PC-3 (cell line): ENCODE results near the gene CARHSP1. TPM values are rescaled to one million over a fixed set of nuclear protein-coding genes. Genes with fewer than 3 reads are reported as not detected.

ENCODE experiments used
- ATAC-seq: fragments of 200-7000 bp; cut with Tn5 transposase; 2 replicates; pipeline ENCODE4 v1.9.1; 2020; ENCODE audit warnings: mild to moderate bottlenecking, moderate library complexity
- BruUV-seq: library from RNA; stranded (reverse); fragments of 400-500 nt; replicated peaks from 2 replicates; lab custom pipeline; 2021; lab: Mats Ljungman, UMichigan
- CTCF ChIA-PET: fragments of 300-600 bp; sonication (Branson Sonifier 250); formaldehyde crosslinking; loops from one replicate; lab custom pipeline; 2022; ENCODE audit warnings: antibody characterized with exemption; lab: Charles Lee
- POLR2A ChIA-PET: fragments of 300-600 bp; sonication (Branson Sonifier 250); formaldehyde crosslinking; loops from one replicate; lab custom pipeline; 2022; ENCODE audit warnings: antibody characterized with exemption; ENCODE audit not compliant: unreplicated experiment; lab: Charles Lee
- DNase-seq: peaks from one replicate; pipeline ENCODE4 v3.0.0-alpha.2; 2015
- H2AFZ ChIP-seq: fragments of 300-600 bp; sonication (generic); 2 replicates; pipeline ENCODE4 v1.6.0; 2016; ENCODE audit warnings: antibody characterized with exemption, low read length
- H3F3A ChIP-seq: fragments of 300-600 bp; sonication (generic); one replicate; pipeline ENCODE4 v1.6.0; 2017; ENCODE audit warnings: antibody characterized with exemption, low read length, control low read depth, mild to moderate bottlenecking; ENCODE audit not compliant: unreplicated experiment
- H3K27ac ChIP-seq: fragments of 300-600 bp; sonication (generic); 2 replicates; pipeline ENCODE4 v1.5.1; 2016; ENCODE audit warnings: mild to moderate bottlenecking, low read length
- H3K27me3 ChIP-seq: fragments of 300-600 bp; sonication (generic); 2 replicates; pipeline ENCODE4 v1.6.1; 2016; ENCODE audit warnings: low read length, mixed read lengths
- H3K36me3 ChIP-seq: fragments of 300-600 bp; sonication (generic); 2 replicates; pipeline ENCODE4 v1.6.1; 2016; ENCODE audit warnings: low read depth, mixed run types, low read length, mixed read lengths
- H3K4me1 ChIP-seq: fragments of 300-600 bp; sonication (generic); 2 replicates; pipeline ENCODE4 v1.5.1; 2016; ENCODE audit warnings: low read length; ENCODE audit not compliant: insufficient read depth
- H3K4me2 ChIP-seq: fragments of 300-600 bp; sonication (generic); 2 replicates; pipeline ENCODE4 v1.6.0; 2016; ENCODE audit warnings: low read length
- H3K4me3 ChIP-seq: fragments of 300-600 bp; sonication (generic); 2 replicates; pipeline ENCODE4 v1.5.1; 2016; ENCODE audit warnings: mild to moderate bottlenecking, low read length, mixed read lengths
- H3K79me2 ChIP-seq: fragments of 300-600 bp; sonication (generic); 2 replicates; pipeline ENCODE4 v1.6.1; 2017; ENCODE audit warnings: low read length, mixed read lengths
- H3K9ac ChIP-seq: fragments of 300-600 bp; sonication (generic); 2 replicates; pipeline ENCODE4 v1.6.0; 2016; ENCODE audit warnings: mild to moderate bottlenecking, low read length
- H3K9me2 ChIP-seq: fragments of 300-600 bp; sonication (generic); replicated peaks from 2 replicates; pipeline ENCODE4 v1.6.1; 2016; ENCODE audit warnings: mixed run types, low read length, mixed read lengths
- H3K9me3 ChIP-seq: fragments of 300-600 bp; sonication (generic); 2 replicates; pipeline ENCODE4 v1.6.1; 2016; ENCODE audit warnings: low read length, mixed read lengths
- H4K20me1 ChIP-seq: fragments of 300-600 bp; sonication (generic); 2 replicates; pipeline ENCODE4 v1.6.1; 2016; ENCODE audit warnings: low read length, mixed read lengths
- EZH2 ChIP-seq: fragments of 300-600 bp; sonication (generic); IDR thresholded peaks from one replicate; pipeline ENCODE4 v1.6.1; 2017; ENCODE audit warnings: antibody characterized with exemption, mild to moderate bottlenecking, low read length; ENCODE audit not compliant: unreplicated experiment
- EZH2phosphoT487 ChIP-seq: fragments of 300-600 bp; sonication (generic); IDR thresholded peaks from 2 replicates; pipeline ENCODE4 v1.6.1; 2018; ENCODE audit warnings: mild to moderate bottlenecking, antibody characterized with exemption, low read length, borderline replicate concordance
- intact Hi-C: fragments of 100-400 bp; cut with micrococcal nuclease; formaldehyde crosslinking; loops from 2 replicates; pipeline ENCODE4 v1.9.0; 2023
- total RNA-seq: library from RNA; depleted of rRNA; stranded (reverse); fragments of >200 nt; gene quantifications from 2 replicates; pipeline ENCODE4 v1.2.3, GENCODE V29; 2014
- TF ChIP-seq, protein P1 (sequence below): fragments of 300-600 bp; sonication (generic); conservative IDR thresholded peaks from 2 replicates; pipeline ENCODE4 v1.5.1; 2017; ENCODE audit warnings: antibody characterized with exemption, low read depth, mild to moderate bottlenecking, low read length

Gene CARHSP1
- total RNA-seq, 1 experiment from 2014 or later = 142 TPM

DNA sequence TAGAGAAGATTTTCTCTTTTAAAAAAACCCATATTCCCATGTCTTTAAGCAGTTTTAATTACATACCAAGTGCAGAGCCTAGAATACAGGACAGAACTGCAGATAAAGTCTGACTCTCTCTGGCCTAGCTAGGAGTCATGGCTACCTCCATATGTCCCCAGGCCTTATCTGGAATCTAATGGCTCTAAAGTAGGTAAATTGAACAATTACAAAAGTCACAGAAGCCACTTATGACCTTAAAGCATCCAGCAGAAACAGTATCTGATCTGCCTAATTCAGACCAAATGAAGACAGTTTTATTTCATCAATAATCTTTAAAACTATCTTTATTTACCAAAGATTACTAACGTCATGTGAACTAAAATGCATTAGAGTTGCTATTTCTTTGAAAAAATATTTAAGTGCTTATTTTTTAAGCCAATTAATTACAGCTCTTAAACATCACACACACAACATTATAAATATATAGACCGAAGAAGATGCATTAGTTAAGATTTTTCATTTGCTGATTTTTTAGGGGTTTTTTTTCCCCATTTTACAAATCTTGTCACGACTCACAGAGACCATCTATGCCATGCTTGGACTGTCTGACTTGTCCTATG lies 42.4 kb downstream of the CARHSP1 start:
- ChIA-PET POLR2A (no interaction called here), CTCF (no interaction called here)
- H3F3A ChIP-seq = no peaks in the 10 kb centered on the region
- H3K36me3 ChIP-seq = peaks cover 10% of the 10 kb centered on the region
- DNase-seq = no peak
- H3K27ac ChIP-seq = no peak overlapping the region
- intact Hi-C loops = no loop called here
- no TSS peak for BruUV-seq
- H3K9me2 ChIP-seq = no peaks in the 10 kb centered on the region
- no peaks in the 10 kb centered on the region for H4K20me1 ChIP-seq
- no peak overlapping the region for H3K4me2 ChIP-seq
- H3K9me3 ChIP-seq = no peaks in the 10 kb centered on the region
- TF ChIP-seq EZH2phosphoT487 (no peak), EZH2 (no peak)
- TF ChIP-seq, protein P1, sequence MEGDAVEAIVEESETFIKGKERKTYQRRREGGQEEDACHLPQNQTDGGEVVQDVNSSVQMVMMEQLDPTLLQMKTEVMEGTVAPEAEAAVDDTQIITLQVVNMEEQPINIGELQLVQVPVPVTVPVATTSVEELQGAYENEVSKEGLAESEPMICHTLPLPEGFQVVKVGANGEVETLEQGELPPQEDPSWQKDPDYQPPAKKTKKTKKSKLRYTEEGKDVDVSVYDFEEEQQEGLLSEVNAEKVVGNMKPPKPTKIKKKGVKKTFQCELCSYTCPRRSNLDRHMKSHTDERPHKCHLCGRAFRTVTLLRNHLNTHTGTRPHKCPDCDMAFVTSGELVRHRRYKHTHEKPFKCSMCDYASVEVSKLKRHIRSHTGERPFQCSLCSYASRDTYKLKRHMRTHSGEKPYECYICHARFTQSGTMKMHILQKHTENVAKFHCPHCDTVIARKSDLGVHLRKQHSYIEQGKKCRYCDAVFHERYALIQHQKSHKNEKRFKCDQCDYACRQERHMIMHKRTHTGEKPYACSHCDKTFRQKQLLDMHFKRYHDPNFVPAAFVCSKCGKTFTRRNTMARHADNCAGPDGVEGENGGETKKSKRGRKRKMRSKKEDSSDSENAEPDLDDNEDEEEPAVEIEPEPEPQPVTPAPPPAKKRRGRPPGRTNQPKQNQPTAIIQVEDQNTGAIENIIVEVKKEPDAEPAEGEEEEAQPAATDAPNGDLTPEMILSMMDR = no peak
- no peaks in the 10 kb centered on the region for H3K4me1 ChIP-seq
- no peak overlapping the region for H3K9ac ChIP-seq
- H3K79me2 ChIP-seq = no peaks in the 10 kb centered on the region
- no peak overlapping the region for H3K4me3 ChIP-seq
- H2AFZ ChIP-seq = no peak overlapping the region
- H3K27me3 ChIP-seq = no peaks in the 10 kb centered on the region
- no peak for ATAC-seq

DNA sequence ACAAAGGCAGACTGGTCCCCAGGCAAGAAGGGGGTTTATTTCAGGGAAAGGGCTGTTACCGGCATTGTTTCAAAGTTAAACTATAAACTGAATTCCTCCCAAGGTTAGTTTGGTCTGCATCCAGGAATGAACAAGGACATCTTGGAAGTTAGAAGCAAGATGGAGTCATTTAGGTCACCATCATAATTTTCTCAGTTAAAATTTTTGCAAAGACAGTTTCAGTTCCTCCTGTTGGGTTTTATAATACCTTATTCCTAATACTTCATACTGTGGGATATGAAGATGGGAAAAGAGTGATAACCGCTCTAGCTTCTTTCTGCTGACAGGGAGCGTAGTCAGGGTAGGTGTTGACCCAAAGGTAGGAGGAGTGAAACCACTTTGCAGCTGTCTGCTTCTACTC lies 46.4 kb downstream of the CARHSP1 start:
- no peaks in the 10 kb centered on the region for H3K4me1 ChIP-seq
- CTCF ChIA-PET = no interaction called here
- H4K20me1 ChIP-seq = no peaks in the 10 kb centered on the region
- H3K9ac ChIP-seq = no peak overlapping the region
- intact Hi-C loops = no loop called here
- H3K9me2 ChIP-seq = no peaks in the 10 kb centered on the region
- H3K36me3 ChIP-seq = peaks cover 7% of the 10 kb centered on the region; the same call in 1 of the 2 replicates
- DNase-seq = no peak
- ATAC-seq = no peak
- H3K9me3 ChIP-seq = no peaks in the 10 kb centered on the region
- H2AFZ ChIP-seq = no peak overlapping the region
- POLR2A ChIA-PET = no interaction called here
- H3K27me3 ChIP-seq = no peaks in the 10 kb centered on the region
- no peak for TF ChIP-seq EZH2phosphoT487
- TF ChIP-seq, protein P1 = no peak
- no peak for TF ChIP-seq EZH2
- H3F3A ChIP-seq = no peaks in the 10 kb centered on the region
- H3K27ac ChIP-seq = no peak overlapping the region
- no TSS peak for BruUV-seq
- no peak overlapping the region for H3K4me3 ChIP-seq
- H3K79me2 ChIP-seq = no peaks in the 10 kb centered on the region
- no peak overlapping the region for H3K4me2 ChIP-seq

DNA sequence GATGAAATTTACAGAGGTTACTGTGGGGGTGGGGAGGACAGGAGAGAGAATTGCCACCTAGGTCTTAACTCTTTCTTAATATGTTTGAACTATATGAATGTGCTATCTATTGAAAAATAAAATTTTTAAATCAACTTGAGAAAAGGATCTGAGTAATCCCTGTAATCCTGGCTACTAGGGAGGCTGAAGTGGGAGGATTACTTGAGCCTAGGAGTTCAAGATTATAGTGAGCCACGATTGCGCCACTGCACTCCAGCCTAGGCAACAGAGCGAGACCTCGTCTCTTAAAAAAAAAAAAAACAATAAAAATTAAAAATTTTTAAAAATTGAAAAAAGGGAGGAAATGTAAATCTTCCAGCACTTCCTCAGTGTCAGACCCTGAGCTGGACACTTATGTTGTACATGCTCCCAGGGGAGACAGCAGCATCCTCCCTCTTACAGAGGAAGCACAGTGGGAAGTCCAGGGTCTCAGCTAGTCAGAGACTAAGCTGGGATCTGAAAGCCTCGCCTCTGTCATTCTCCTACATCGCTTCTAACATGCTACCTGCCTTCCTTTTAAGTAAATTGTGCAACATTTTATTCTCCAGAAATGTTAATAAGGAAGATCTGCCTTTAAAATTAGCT lies 49.3 kb downstream of the CARHSP1 start:
- no peak for DNase-seq
- Histone ChIP-seq H3K4me1 (no peaks in the 10 kb centered on the region), H3F3A (no peaks in the 10 kb centered on the region), H3K27me3 (no peaks in the 10 kb centered on the region), H3K27ac (no peak overlapping the region), H3K9me2 (no peaks in the 10 kb centered on the region), H3K9ac (no peak overlapping the region), H3K36me3 (peaks cover 15% of the 10 kb centered on the region; the same call in 1 of the 2 replicates), H3K9me3 (no peaks in the 10 kb centered on the region), H3K4me2 (no peak overlapping the region), H3K79me2 (no peaks in the 10 kb centered on the region), H4K20me1 (no peaks in the 10 kb centered on the region), H3K4me3 (no peak overlapping the region), H2AFZ (no peak overlapping the region)
- no TSS peak for BruUV-seq
- CTCF ChIA-PET = no interaction called here
- no peak for ATAC-seq
- TF ChIP-seq EZH2phosphoT487 (no peak), EZH2 (no peak)
- TF ChIP-seq, protein P1 = no peak
- intact Hi-C loops = no loop called here
- POLR2A ChIA-PET = interaction anchor here (0.7 kb wide), 1 partner anchor 21 kb away, joined by 10 read pairs; no protein-coding TSS in a partner anchor
